ENCODE results near the gene SBNO2. TPM values are rescaled to one million over a fixed set of nuclear protein-coding genes. Genes with fewer than 3 reads are reported as not detected.

SBNO2 gene
- total RNA-seq, 5 donors from 2014 or later (not counting 1 experiment from before 2014, with no cell fraction given) = 90.2 to 115 (median 106) TPM

- WGBS (ENCODE audit: insufficient coverage) = 84% methylated on average over 19 of the region's 31 CpGs
- Mint-ChIP-seq H3K36me3 (no peaks in the 10 kb centered on the region), H3K4me1 (peaks cover 6 to 9% (median 7%) of the 10 kb centered on the region in 3 donors), H3K27me3 (no peaks in the 10 kb centered on the region), H3K27ac (no peak overlapping the region), H3K4me3 (no peak overlapping the region), H3K9me3 (no peaks in the 10 kb centered on the region)
- Histone ChIP-seq H3K27ac (ENCODE audit: low read length) (no peak overlapping the region), H3K4me3 (ENCODE audit: control insufficient read depth in 1 of 2, extremely low read depth in 1 of 2, low read length in 1 of 2) (no peak overlapping the region), H3K4me1 (ENCODE audit: control insufficient read depth in 1 of 2, extremely low read depth in 1 of 2, insufficient read depth in 2 of 2, low read length in 2 of 2) (peaks cover 0 to 9% of the 10 kb centered on the region in 2 experiments), H3K27me3 (replicated peaks in 1 of 2; ENCODE audit: control insufficient read depth in 2 of 2, extremely low read depth in 1 of 2, insufficient read depth in 2 of 2, low read length in 1 of 2) (no peaks in the 10 kb centered on the region), H3K9me3 (no peaks in the 10 kb centered on the region), H3K36me3 (ENCODE audit: control insufficient read depth in 2 of 2, extremely low read depth in 1 of 2, insufficient read depth in 1 of 2, low read length in 1 of 2) (peaks cover 0 to 14% of the 10 kb centered on the region in 2 donors)
- ATAC-seq (replicated peaks in 1 of 4) (no peak), DNase-seq (no peak)
- POLR2A ChIA-PET = no interaction called here
- CTCF ChIA-PET = no interaction called here
These were observed 14.0 kb downstream of the SBNO2 start for GRCh38 chr19:1159864-1160595.

GRCh38 chr19:1158885-1159448 lies 15.1 kb downstream of the SBNO2 start:
- Histone ChIP-seq H3K27me3 (replicated peaks in 1 of 2; ENCODE audit: control insufficient read depth in 2 of 2, extremely low read depth in 1 of 2, insufficient read depth in 2 of 2, low read length in 1 of 2) (no peaks in the 10 kb centered on the region), H3K4me1 (ENCODE audit: control insufficient read depth in 1 of 2, extremely low read depth in 1 of 2, insufficient read depth in 2 of 2, low read length in 2 of 2) (peaks cover 0 to 9% of the 10 kb centered on the region in 2 experiments), H3K4me3 (ENCODE audit: control insufficient read depth in 1 of 2, extremely low read depth in 1 of 2, low read length in 1 of 2) (no peak overlapping the region), H3K27ac (ENCODE audit: low read length) (no peak overlapping the region), H3K36me3 (ENCODE audit: control insufficient read depth in 2 of 2, extremely low read depth in 1 of 2, insufficient read depth in 1 of 2, low read length in 1 of 2) (peaks cover 0 to 14% of the 10 kb centered on the region in 2 donors), H3K9me3 (no peaks in the 10 kb centered on the region)
- ATAC-seq (replicated peaks in 1 of 4) = no peak
- Mint-ChIP-seq H3K27ac (no peak overlapping the region), H3K36me3 (no peaks in the 10 kb centered on the region), H3K4me1 (peaks cover 6 to 9% (median 7%) of the 10 kb centered on the region in 3 donors), H3K4me3 (no peak overlapping the region), H3K27me3 (no peaks in the 10 kb centered on the region), H3K9me3 (no peaks in the 10 kb centered on the region)
- WGBS (ENCODE audit: insufficient coverage) = 98% methylated on average over 26 of the region's 32 CpGs
- no peak for DNase-seq
- ChIA-PET CTCF (no interaction called here), POLR2A (no interaction called here)

GRCh38 chr19:1157931-1158884 lies 15.9 kb downstream of the SBNO2 start:
- ChIA-PET POLR2A (interaction anchor here in 1 of 2 donors (0.5 kb wide), 1 partner anchor 46 kb away, joined by 5 read pairs; no protein-coding TSS in a partner anchor), CTCF (interaction anchor here in 1 of 2 donors (0.6 kb wide), 1 partner anchor 655 kb away, joined by 4 read pairs; no protein-coding TSS in a partner anchor)
- no peaks in the 10 kb centered on the region for H3K9me3 Mint-ChIP-seq
- H3K36me3 ChIP-seq (ENCODE audit: control insufficient read depth in 2 of 2, extremely low read depth in 1 of 2, insufficient read depth in 1 of 2, low read length in 1 of 2) = peaks cover 4 to 8% of the 10 kb centered on the region in 2 donors
- peaks cover 6 to 9% (median 7%) of the 10 kb centered on the region in 3 donors for H3K4me1 Mint-ChIP-seq
- peaks cover 0 to 9% of the 10 kb centered on the region in 2 experiments for H3K4me1 ChIP-seq (ENCODE audit: control insufficient read depth in 1 of 2, extremely low read depth in 1 of 2, insufficient read depth in 2 of 2, low read length in 2 of 2)
- H3K27me3 ChIP-seq (replicated peaks in 1 of 2; ENCODE audit: control insufficient read depth in 2 of 2, extremely low read depth in 1 of 2, insufficient read depth in 2 of 2, low read length in 1 of 2) = no peaks in the 10 kb centered on the region
- H3K9me3 ChIP-seq = no peaks in the 10 kb centered on the region
- no peak overlapping the region for H3K4me3 ChIP-seq (ENCODE audit: control insufficient read depth in 1 of 2, extremely low read depth in 1 of 2, low read length in 1 of 2)
- DNase-seq (no peak), ATAC-seq (replicated peaks in 1 of 4) (no peak)
- no peak overlapping the region for H3K4me3 Mint-ChIP-seq
- no peaks in the 10 kb centered on the region for H3K27me3 Mint-ChIP-seq
- H3K36me3 Mint-ChIP-seq = no peaks in the 10 kb centered on the region
- WGBS (ENCODE audit: insufficient coverage) = 97% methylated on average over 69 of the region's 69 CpGs
- H3K27ac ChIP-seq (ENCODE audit: low read length) = no peak overlapping the region
- no peak overlapping the region for H3K27ac Mint-ChIP-seq

- CTCF ChIA-PET = no interaction called here
- no peaks in the 10 kb centered on the region for H3K9me3 Mint-ChIP-seq
These were observed 17.0 kb downstream of the SBNO2 start for GRCh38 chr19:1156830-1157615.

GRCh38 chr19:1156305-1156801 lies 17.7 kb downstream of the SBNO2 start:
- Histone ChIP-seq H3K9me3 (no peaks in the 10 kb centered on the region), H3K4me3 (ENCODE audit: control insufficient read depth in 1 of 2, extremely low read depth in 1 of 2, low read length in 1 of 2) (no peak overlapping the region), H3K4me1 (ENCODE audit: control insufficient read depth in 1 of 2, extremely low read depth in 1 of 2, insufficient read depth in 2 of 2, low read length in 2 of 2) (peaks cover 0 to 7% of the 10 kb centered on the region in 2 experiments), H3K27me3 (replicated peaks in 1 of 2; ENCODE audit: control insufficient read depth in 2 of 2, extremely low read depth in 1 of 2, insufficient read depth in 2 of 2, low read length in 1 of 2) (no peaks in the 10 kb centered on the region), H3K36me3 (ENCODE audit: control insufficient read depth in 2 of 2, extremely low read depth in 1 of 2, insufficient read depth in 1 of 2, low read length in 1 of 2) (peaks cover 14 to 22% of the 10 kb centered on the region in 2 donors), H3K27ac (ENCODE audit: low read length) (no peak overlapping the region)
- no peaks in the 10 kb centered on the region for H3K9me3 Mint-ChIP-seq
- H3K27me3 Mint-ChIP-seq = no peaks in the 10 kb centered on the region
- H3K27ac Mint-ChIP-seq = no peak overlapping the region
- ChIA-PET CTCF (no interaction called here), POLR2A (interaction anchor here in 1 of 2 donors (0.5 kb wide), 1 partner anchor 9 kb away, joined by 3 read pairs; no protein-coding TSS in a partner anchor)
- DNase-seq (no peak), ATAC-seq (replicated peaks in 1 of 4) (peak in 1 of 4 experiments; percentile 17)
- H3K4me1 Mint-ChIP-seq = peaks cover 0 to 3% (median 0%) of the 10 kb centered on the region in 3 donors
- H3K4me3 Mint-ChIP-seq = no peak overlapping the region
- peaks cover 4% of the 10 kb centered on the region for H3K36me3 Mint-ChIP-seq
- 93% methylated on average over 23 of the region's 24 CpGs for WGBS (ENCODE audit: insufficient coverage)

More at GRCh38 chr19:1156830-1157615, 17.0 kb downstream of the SBNO2 start:
- DNase-seq (no peak), ATAC-seq (replicated peaks in 1 of 4) (peak in 1 of 4 experiments; percentile 11)
- no peak overlapping the region for H3K27ac Mint-ChIP-seq
- peaks cover 4% of the 10 kb centered on the region for H3K36me3 Mint-ChIP-seq
- POLR2A ChIA-PET = interaction anchor here in 1 of 2 donors (0.5 kb wide), 1 partner anchor 45 kb away, joined by 5 read pairs; no protein-coding TSS in a partner anchor
- Histone ChIP-seq H3K36me3 (ENCODE audit: control insufficient read depth in 2 of 2, extremely low read depth in 1 of 2, insufficient read depth in 1 of 2, low read length in 1 of 2) (peaks cover 10 to 17% of the 10 kb centered on the region in 2 donors), H3K4me1 (ENCODE audit: control insufficient read depth in 1 of 2, extremely low read depth in 1 of 2, insufficient read depth in 2 of 2, low read length in 2 of 2) (peaks cover 0 to 9% of the 10 kb centered on the region in 2 experiments), H3K27ac (ENCODE audit: low read length) (no peak overlapping the region), H3K9me3 (no peaks in the 10 kb centered on the region), H3K4me3 (ENCODE audit: control insufficient read depth in 1 of 2, extremely low read depth in 1 of 2, low read length in 1 of 2) (no peak overlapping the region), H3K27me3 (replicated peaks in 1 of 2; ENCODE audit: control insufficient read depth in 2 of 2, extremely low read depth in 1 of 2, insufficient read depth in 2 of 2, low read length in 1 of 2) (no peaks in the 10 kb centered on the region)
- peaks cover 0 to 3% (median 0%) of the 10 kb centered on the region in 3 donors for H3K4me1 Mint-ChIP-seq
- no peaks in the 10 kb centered on the region for H3K27me3 Mint-ChIP-seq
- H3K4me3 Mint-ChIP-seq = no peak overlapping the region
- 93% methylated on average over 29 of the region's 46 CpGs for WGBS (ENCODE audit: insufficient coverage)
